Progenitor cell of endocrine pancreas (in vitro differentiated cells): ENCODE results near the gene FZR1. TPM values are rescaled to one million over a fixed set of nuclear protein-coding genes. Genes with fewer than 3 reads are reported as not detected.

Experiments
- DNase-seq: peaks from one replicate; pipeline ENCODE4 v3.0.0; 2021; ENCODE audit warnings: low spot score; ENCODE audit not compliant: unreplicated experiment
- H3K27ac Mint-ChIP-seq: 2 replicates; pipeline ENCODE4 v1.8.0; 2021; ENCODE audit warnings: mild to moderate bottlenecking, moderate library complexity, mixed read lengths
- H3K27me3 Mint-ChIP-seq: 2 replicates; pipeline ENCODE4 v1.8.0; 2021; ENCODE audit warnings: mixed read lengths
- H3K36me3 Mint-ChIP-seq: 2 replicates; pipeline ENCODE4 v1.8.0; 2022; ENCODE audit warnings: mixed read lengths; ENCODE audit not compliant: insufficient read depth
- H3K4me1 Mint-ChIP-seq: 2 replicates; pipeline ENCODE4 v1.8.0; 2021; ENCODE audit warnings: low read depth, mixed read lengths
- H3K4me3 Mint-ChIP-seq: 2 replicates; pipeline ENCODE4 v1.8.0; 2021; ENCODE audit warnings: low read depth, mild to moderate bottlenecking, moderate library complexity, mixed read lengths
- H3K9me3 Mint-ChIP-seq: 2 replicates; pipeline ENCODE4 v1.8.0; 2021; ENCODE audit warnings: low read depth, mixed read lengths
- CTCF ChIP-seq: fragments of 200-600 bp; sonication (generic); IDR thresholded peaks from one replicate; pipeline ENCODE4 v1.5.0; 2021; ENCODE audit warnings: antibody characterized with exemption, mild to moderate bottlenecking; ENCODE audit not compliant: unreplicated experiment
- total RNA-seq: library from RNA; stranded (reverse); gene quantifications from 2 replicates; pipeline ENCODE4 v1.2.1, GENCODE V29; 2021

FZR1 gene
- total RNA-seq, 1 donor from 2014 or later, result 70.5 TPM

GRCh38 chr19:3554254-3555083, 48.4 kb downstream of the FZR1 start:
- Mint-ChIP-seq H3K27me3 (peaks cover 2% of the 10 kb centered on the region), H3K27ac (no peak overlapping the region)

GRCh38 chr19:3555653-3556422, 49.7 kb downstream of the FZR1 start:
- no peaks in the 10 kb centered on the region for H3K9me3 Mint-ChIP-seq
- H3K27ac Mint-ChIP-seq, result peak overlapping the region; percentile 29
- no peak for DNase-seq
- H3K36me3 Mint-ChIP-seq, result no peaks in the 10 kb centered on the region
- peaks cover 9% of the 10 kb centered on the region for H3K4me1 Mint-ChIP-seq
- H3K27me3 Mint-ChIP-seq, result peaks cover 2% of the 10 kb centered on the region
- no peak for TF ChIP-seq CTCF
- H3K4me3 Mint-ChIP-seq, result peak overlapping the region; percentile 87

More at GRCh38 chr19:3554254-3555083, 48.4 kb downstream of the FZR1 start:
- Mint-ChIP-seq H3K4me3 (no peak overlapping the region), H3K4me1 (peaks cover 9% of the 10 kb centered on the region), H3K9me3 (no peaks in the 10 kb centered on the region), H3K36me3 (no peaks in the 10 kb centered on the region)
- DNase-seq, result no peak
- TF ChIP-seq CTCF, result no peak

GRCh38 chr19:3556423-3556977, 50.4 kb downstream of the FZR1 start:
- H3K9me3 Mint-ChIP-seq, result no peaks in the 10 kb centered on the region
- H3K27ac Mint-ChIP-seq, result peak overlapping the region; percentile 80
- peaks cover 9% of the 10 kb centered on the region for H3K4me1 Mint-ChIP-seq
- peaks cover 2% of the 10 kb centered on the region for H3K27me3 Mint-ChIP-seq
- no peak for TF ChIP-seq CTCF
- DNase-seq, result no peak
- H3K36me3 Mint-ChIP-seq, result no peaks in the 10 kb centered on the region
- peak overlapping the region; percentile 87 for H3K4me3 Mint-ChIP-seq

GRCh38 chr19:3556978-3557460, 50.9 kb downstream of the FZR1 start:
- H3K36me3 Mint-ChIP-seq, result no peaks in the 10 kb centered on the region
- H3K27me3 Mint-ChIP-seq, result peaks cover 2% of the 10 kb centered on the region
- H3K27ac Mint-ChIP-seq, result peak overlapping the region; percentile 80
- DNase-seq, result no peak
- H3K9me3 Mint-ChIP-seq, result no peaks in the 10 kb centered on the region
- TF ChIP-seq CTCF, result peak; percentile 22
- H3K4me3 Mint-ChIP-seq, result peak overlapping the region; percentile 87
- peaks cover 9% of the 10 kb centered on the region for H3K4me1 Mint-ChIP-seq
